Measurements from ENCODE around the gene ANOS1.
A peak's percentile ranks its signal among the peaks of the same experiment; 100 is the strongest.

ANOS1 gene

GRCh38 chrX:8711401-8711800 lies 20.5 kb downstream of the ANOS1 start:
- DNase-seq: no peak

DNA sequence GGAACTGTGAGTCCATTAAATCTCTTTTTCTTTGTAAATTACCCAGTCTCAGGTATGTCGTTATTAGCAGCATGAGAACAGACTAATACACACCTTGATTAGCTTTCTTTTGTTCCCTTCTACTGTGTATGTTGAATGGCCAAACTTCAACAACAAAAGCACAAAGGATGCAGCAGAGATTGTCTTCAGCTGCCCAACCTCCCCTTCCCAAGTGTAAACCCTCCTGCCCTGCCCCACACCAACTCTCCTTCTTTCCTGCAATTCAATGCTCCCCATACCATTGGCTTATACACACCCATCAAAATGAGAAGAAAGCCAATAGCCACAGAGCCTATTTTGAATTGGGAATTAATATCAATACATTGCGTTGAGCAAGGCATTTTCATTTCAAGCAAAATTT lies 27.8 kb downstream of the ANOS1 start:
- DNase-seq: no peak

- DNase-seq: no peak
These were observed 39.1 kb downstream of the ANOS1 start for GRCh38 chrX:8692871-8693270.

- no peak for DNase-seq
These were observed 42.5 kb downstream of the ANOS1 start for GRCh38 chrX:8689473-8689872.

DNA sequence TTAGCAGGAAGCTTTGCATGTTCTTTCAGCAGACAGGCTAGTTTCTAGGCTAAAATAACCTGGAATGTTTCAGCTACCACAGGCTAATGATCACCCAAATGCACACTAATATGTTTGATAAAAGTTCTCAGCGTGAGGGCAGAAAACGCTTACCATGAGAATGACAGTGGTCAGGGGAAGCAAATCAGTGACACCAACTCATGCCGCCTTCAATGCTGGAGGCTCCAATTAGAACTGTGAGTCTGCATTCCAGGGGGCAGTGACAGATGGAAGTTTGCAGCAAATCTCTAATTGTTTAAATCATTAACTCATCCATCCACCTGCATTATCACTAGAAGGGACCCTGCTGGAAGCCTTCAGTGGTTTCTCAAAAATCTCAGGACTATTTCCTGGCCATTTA lies 43.2 kb downstream of the ANOS1 start:
- peak; percentile 59 for DNase-seq

GRCh38 chrX:8684201-8684965 lies 47.6 kb downstream of the ANOS1 start:
- DNase-seq: peak; percentile 69

DNA sequence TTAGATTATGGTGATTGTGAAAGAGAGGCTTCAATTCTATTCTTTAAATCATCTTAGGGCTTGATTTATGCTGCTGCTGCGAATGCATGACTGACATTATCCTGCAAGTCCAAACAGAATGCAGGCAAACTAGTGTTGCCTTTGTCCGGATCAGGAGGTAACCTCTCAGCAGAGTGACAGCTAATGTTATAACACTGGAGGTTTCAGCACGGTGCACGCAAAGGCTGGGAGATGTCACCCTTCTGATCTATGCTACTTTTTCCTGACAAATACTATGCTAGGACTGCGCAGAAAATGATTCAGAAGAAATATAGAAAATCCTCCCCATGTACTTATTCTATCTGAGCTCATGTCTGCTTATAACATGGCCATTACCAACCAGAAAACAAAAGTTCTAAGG lies 48.2 kb downstream of the ANOS1 start:
- DNase-seq: no peak

- DNase-seq: no peak
These were observed 52.4 kb downstream of the ANOS1 start for GRCh38 chrX:8679550-8679949.

DNA sequence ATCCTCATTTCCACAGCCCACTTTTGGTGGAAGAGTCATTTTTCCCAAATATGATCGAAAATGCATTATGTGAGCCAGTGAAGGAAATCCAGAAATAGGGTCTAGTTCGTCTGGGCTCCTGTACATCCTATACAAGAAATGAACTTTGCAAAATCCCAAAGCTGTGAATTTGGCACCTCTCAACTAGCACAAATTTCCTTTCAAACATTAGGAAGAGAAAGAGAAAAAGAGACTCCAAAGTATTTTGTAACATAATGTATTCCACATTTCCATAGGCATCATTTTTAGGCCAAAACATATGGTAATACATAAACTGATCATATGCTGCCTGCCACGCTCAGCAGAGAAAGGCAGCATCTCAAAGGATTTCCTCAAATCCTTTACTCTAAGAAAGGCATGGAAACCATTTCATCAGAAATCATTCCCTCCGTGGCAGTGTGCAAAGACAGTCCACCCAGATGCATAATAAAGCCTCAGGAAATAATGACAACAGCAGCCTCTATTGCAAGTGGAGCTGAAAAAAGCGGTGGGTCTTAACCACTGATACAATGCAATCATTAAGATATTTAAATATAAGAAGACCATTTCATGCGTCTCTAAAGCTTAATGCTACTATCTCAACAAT lies 56.8 kb downstream of the ANOS1 start:
- no peak for DNase-seq

DNA sequence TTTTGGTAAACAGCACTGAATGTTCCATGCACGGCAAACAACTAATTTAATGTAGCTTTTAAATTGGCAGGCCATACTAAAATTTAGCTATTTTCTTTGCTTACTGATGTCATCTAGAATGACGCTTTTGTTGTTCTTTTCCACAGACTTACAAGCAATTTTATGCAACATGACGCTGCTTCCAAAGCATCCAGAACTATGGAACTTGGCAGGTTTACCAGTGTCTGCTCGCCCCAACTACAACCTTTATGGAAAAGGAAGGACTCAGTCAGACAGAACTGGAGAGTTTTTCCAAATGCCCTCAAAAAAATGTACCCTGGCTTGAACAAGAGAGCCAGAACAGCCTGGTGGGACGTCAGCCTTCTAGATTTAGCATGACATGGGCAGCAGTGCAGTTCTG lies 58.7 kb downstream of the ANOS1 start:
- no peak for DNase-seq

GRCh38 chrX:8672176-8672575 lies 59.8 kb downstream of the ANOS1 start:
- peak; percentile 38 for DNase-seq

GRCh38 chrX:8668813-8669212 lies 63.1 kb downstream of the ANOS1 start:
- no peak for DNase-seq

GRCh38 chrX:8663325-8663724 lies 68.6 kb downstream of the ANOS1 start:
- no peak for DNase-seq

DNA sequence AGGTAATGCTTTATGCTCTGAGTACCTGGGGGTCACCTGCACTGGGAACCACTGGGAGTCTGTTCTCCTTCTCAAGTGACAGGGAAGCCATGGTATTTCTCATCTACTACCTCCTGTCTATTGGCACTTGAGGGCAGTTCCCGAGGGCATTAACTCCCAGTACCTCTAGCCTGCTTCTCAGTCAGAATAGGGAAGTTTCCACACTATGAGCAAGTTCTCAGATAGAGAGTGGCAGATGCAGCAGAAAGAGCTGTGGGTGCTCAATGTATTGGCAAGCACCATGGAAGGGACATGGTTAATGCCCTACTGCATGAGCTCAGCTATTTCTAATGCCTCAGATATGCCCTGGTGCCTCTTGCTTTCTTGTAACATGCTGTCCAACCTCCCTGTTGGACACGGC lies 74.1 kb downstream of the ANOS1 start:
- DNase-seq: no peak

DNA sequence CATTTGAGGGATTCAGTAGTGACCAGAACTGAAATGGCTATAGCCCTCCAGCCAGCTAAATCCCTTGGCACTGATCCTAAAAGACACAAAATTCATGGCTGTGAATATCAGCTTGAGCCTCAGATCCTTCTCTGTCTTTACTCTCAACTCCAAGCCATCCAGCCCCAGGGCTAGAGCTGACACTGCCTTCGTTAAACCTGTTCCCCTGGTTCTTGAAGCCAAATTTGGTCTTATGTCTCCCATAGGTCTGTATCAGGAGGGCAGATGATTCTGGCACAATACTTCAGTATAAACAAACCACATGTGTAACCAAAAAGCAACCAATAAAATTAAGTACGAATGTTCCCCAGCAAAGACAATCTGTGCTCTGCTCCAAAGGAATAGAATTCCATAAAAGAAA lies 78.0 kb downstream of the ANOS1 start:
- no peak for DNase-seq

GRCh38 chrX:8649969-8650368 lies 82.0 kb downstream of the ANOS1 start:
- DNase-seq: no peak

GRCh38 chrX:8647176-8647575 lies 84.8 kb downstream of the ANOS1 start:
- DNase-seq: no peak

- DNase-seq: peak; percentile 73
These were observed 91.9 kb downstream of the ANOS1 start for GRCh38 chrX:8639949-8640475.

DNA sequence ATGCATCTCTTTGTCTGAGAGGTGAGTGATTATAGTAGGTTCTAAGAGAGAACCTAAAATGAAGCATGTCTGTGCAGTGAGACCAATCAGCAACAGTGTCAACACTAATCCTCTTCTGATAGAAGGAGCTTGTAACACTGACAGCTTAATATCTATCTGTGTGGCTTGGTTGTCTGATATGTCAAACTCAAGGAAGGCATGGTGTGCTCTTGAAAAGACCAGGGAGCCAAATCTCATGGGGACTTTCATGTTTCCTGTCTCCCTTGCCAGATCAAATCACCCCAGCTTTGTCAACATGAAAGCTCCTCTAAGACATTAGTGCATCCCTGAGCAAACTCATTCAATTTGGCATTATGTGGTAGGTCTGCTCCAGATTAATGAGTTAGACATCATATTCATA lies 95.4 kb downstream of the ANOS1 start:
- peak; percentile 62 for DNase-seq

- DNase-seq: peak; percentile 44
These were observed 96.1 kb downstream of the ANOS1 start for GRCh38 chrX:8635812-8636211.

DNA sequence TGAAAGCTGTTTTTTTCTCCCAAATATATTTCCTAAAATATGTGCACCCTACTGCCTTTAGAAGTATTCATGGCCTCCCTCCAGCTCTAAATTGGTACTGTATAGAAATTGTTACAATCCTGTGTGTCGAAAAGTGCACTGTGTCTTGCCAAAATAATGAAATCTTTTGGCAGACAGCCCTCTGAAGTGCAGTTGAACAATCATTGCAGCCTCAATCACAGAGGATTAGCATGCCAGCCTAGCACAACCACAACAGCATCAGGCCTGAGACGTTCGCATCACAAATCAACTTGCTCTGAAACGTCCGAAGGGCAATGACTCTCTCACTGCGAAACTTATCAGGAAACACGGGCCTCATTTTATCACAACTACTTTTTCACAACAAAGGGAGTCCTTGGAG lies 99.0 kb downstream of the ANOS1 start:
- no peak for DNase-seq

GRCh38 chrX:8629871-8630270 lies 102.1 kb downstream of the ANOS1 start:
- no peak for DNase-seq

GRCh38 chrX:8627796-8628195 lies 104.1 kb downstream of the ANOS1 start:
- DNase-seq: no peak

DNA sequence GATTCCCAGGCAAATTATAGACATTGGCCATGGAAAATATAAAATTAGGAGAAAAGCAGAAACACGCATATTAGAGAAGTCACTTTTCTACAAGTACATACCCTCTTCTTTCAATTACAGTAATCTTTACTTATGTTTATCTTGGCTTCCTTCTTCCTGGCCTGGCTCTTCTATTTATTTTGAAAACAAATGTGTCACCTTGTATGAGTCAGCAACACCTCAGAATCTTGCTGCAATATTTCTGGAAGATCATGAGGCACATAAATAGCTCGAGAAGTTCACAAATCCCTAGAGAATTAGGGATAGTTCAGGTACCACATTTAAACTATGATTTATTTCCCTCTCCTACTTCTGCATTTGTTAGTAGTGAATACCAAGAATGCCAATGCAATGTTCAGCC lies 124.6 kb downstream of the ANOS1 start:
- DNase-seq: no peak

GRCh38 chrX:8604131-8604530 lies 127.8 kb downstream of the ANOS1 start:
- no peak for DNase-seq

Data from retina (tissue), 1 donor.